GM18861 (cell line): Measurements from ENCODE around the gene GFRA1.
"Not testable (repeated sequence)": the region's sequence is repeated elsewhere in the genome, so short reads cannot be mapped to it uniquely, and the experiment has no call there.

ENCODE experiments used
- ATAC-seq: cut with Tn5 transposase; IDR thresholded peaks from one replicate; pipeline ENCODE4 v1.9.1; 2021; ENCODE audit not compliant: unreplicated experiment

GFRA1 gene

GRCh38 chr10:116201670-116202430 lies 71.2 kb downstream of the GFRA1 start:
- no peak for ATAC-seq

GRCh38 chr10:116201011-116201410 lies 72.0 kb downstream of the GFRA1 start:
- no peak for ATAC-seq

- no peak for ATAC-seq
These were observed 74.3 kb downstream of the GFRA1 start for GRCh38 chr10:116198676-116199035.

GRCh38 chr10:116197946-116198675 lies 74.9 kb downstream of the GFRA1 start:
- ATAC-seq, result no peak

GRCh38 chr10:116195583-116195982 lies 77.4 kb downstream of the GFRA1 start:
- ATAC-seq, result no peak

- ATAC-seq, result no peak
These were observed 78.0 kb downstream of the GFRA1 start for GRCh38 chr10:116195039-116195438.

GRCh38 chr10:116194061-116194460 lies 78.9 kb downstream of the GFRA1 start:
- ATAC-seq, result no peak

- no peak for ATAC-seq
These were observed 82.1 kb downstream of the GFRA1 start for GRCh38 chr10:116190883-116191282.

GRCh38 chr10:116186273-116186672 lies 86.7 kb downstream of the GFRA1 start:
- ATAC-seq, result no peak

- ATAC-seq, result no peak
These were observed 87.7 kb downstream of the GFRA1 start for GRCh38 chr10:116185199-116185867.

- no peak for ATAC-seq
These were observed 88.6 kb downstream of the GFRA1 start for GRCh38 chr10:116184512-116184794.

GRCh38 chr10:116183733-116184511 lies 89.1 kb downstream of the GFRA1 start:
- ATAC-seq, result no peak

GRCh38 chr10:116182426-116182825 lies 90.6 kb downstream of the GFRA1 start:
- no peak for ATAC-seq

GRCh38 chr10:116178086-116178605 lies 94.9 kb downstream of the GFRA1 start:
- ATAC-seq, result no peak

- ATAC-seq, result no peak
These were observed 97.8 kb downstream of the GFRA1 start for GRCh38 chr10:116175231-116175630.

- no peak for ATAC-seq
These were observed 101.5 kb downstream of the GFRA1 start for GRCh38 chr10:116171505-116171904.

- ATAC-seq, result no peak
These were observed 102.2 kb downstream of the GFRA1 start for GRCh38 chr10:116170815-116171250.

GRCh38 chr10:116169782-116170445 lies 103.1 kb downstream of the GFRA1 start:
- no peak for ATAC-seq

GRCh38 chr10:116168745-116169144 lies 104.3 kb downstream of the GFRA1 start:
- no peak for ATAC-seq

GRCh38 chr10:116168329-116168728 lies 104.7 kb downstream of the GFRA1 start:
- ATAC-seq, result no peak

GRCh38 chr10:116165941-116166340 lies 107.1 kb downstream of the GFRA1 start:
- ATAC-seq, result not testable (repeated sequence)
